ENCODE results near the gene HDDC3.

Gene HDDC3

DNA sequence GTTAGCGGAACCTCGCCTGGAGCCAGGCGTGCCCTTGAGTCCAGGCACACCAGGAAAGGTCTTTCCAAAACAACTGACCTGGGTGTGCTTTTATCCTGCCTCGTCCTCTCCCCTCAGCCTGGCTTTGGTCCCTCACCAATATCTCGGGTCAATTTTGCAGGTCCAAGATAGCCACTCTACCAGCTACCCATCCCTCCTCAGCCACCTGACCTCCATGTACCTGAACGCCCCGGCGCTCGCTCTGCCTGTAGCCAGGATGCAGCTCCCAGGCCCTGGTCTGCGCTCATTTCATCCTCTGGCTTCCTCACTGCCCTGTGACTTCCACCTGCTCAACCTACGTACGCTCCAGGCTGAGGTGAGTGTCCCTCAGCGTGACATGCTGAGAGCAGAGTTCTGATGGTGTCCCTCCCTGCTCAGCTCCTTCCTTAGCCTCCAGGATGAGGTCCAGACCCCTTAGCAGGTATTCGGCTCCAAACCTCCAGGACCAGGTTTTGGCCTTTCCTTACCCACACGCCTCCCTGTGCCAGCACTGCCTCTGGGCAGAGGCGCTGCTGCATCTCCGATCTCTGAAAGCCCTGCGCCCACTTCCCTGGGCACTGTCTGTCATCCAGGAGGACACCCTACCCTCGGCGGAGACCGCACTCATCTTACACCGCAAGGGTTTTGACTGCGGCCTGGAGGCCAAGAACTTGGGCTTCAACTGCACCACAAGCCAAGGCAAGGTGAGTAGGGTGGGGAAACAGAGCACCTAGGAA, 14.1 kb downstream of the HDDC3 start:
- Histone ChIP-seq H3K4me3 (no peak overlapping the region), H3K36me3 (ENCODE audit: insufficient read depth, low read length) (peaks cover 68% of the 10 kb centered on the region; the same call in 1 of the 2 replicates), H3K27ac (no peak overlapping the region), H3K9me3 (ENCODE audit: low read depth, low read length) (no peaks in the 10 kb centered on the region), H3K9ac (ENCODE audit: insufficient read length) (no peak overlapping the region)
- DNase-seq (ENCODE audit: low read depth, low spot score): no peak
- TF ChIP-seq FOXP2 (optimal IDR thresholded peaks at IDR 0.05; ENCODE audit: control extremely low read depth, extremely low read length, insufficient read depth) (no peak), EZH2 (IDR thresholded peaks at IDR 0.05) (no peak), POLR2AphosphoS5 (IDR thresholded peaks at IDR 0.05; ENCODE audit: borderline replicate concordance, low read depth, low read length) (no peak)

DNA sequence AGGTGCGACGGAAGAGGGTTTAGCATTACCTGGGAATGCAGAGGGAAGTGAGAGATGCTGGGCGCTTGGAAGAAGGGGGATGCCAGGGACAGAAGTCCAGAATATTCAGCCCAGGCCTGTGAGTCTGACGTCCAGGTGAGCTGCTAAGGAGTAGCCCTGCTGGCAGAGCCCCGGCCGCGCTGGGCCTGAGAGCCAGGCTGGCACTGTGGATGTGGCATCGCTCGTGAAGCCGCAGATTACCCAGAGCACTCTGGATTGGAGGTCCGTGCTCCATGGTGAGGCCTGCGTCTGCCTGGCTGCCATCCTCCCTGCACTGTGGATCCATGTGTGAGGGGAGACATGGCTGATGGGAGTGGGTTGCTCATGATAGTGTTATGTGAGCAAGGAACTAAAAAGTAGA, 14.8 kb downstream of the HDDC3 start:
- no peak for DNase-seq (ENCODE audit: low read depth, low spot score)
- no peak overlapping the region for H3K9ac ChIP-seq (ENCODE audit: insufficient read length)
- TF ChIP-seq POLR2AphosphoS5 (IDR thresholded peaks at IDR 0.05; ENCODE audit: borderline replicate concordance, low read depth, low read length): no peak
- no peak for TF ChIP-seq FOXP2 (optimal IDR thresholded peaks at IDR 0.05; ENCODE audit: control extremely low read depth, extremely low read length, insufficient read depth)
- no peak for TF ChIP-seq EZH2 (IDR thresholded peaks at IDR 0.05)
- no peak overlapping the region for H3K4me3 ChIP-seq
- peaks cover 74% of the 10 kb centered on the region; the same call in 1 of the 2 replicates for H3K36me3 ChIP-seq (ENCODE audit: insufficient read depth, low read length)
- no peak overlapping the region for H3K27ac ChIP-seq
- no peaks in the 10 kb centered on the region for H3K9me3 ChIP-seq (ENCODE audit: low read depth, low read length)

DNA sequence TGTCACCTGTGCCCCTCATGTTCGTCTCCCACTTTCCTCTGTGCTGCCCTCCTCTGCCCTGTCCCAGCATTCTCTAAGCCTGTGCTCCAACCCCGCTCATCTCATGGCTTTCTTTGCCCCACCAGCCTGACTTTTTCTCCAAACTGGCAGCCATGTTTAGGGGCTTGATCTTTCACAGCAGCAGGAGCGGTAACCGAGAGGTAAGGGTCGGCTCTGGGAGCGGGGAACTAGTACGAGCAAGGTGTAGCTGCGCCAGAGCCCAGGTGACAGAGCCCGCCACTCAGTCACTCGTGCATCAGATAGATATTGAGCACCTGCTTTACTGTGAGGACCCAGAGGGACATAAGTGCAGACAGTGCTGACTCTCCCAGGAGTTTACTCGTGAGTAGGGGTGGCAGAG, 15.9 kb downstream of the HDDC3 start:
- no peak for DNase-seq (ENCODE audit: low read depth, low spot score)
- H3K4me3 ChIP-seq: no peak overlapping the region
- H3K36me3 ChIP-seq (ENCODE audit: insufficient read depth, low read length): peaks cover 85% of the 10 kb centered on the region; the same call in 1 of the 2 replicates
- H3K9me3 ChIP-seq (ENCODE audit: low read depth, low read length): no peaks in the 10 kb centered on the region
- no peak for TF ChIP-seq POLR2AphosphoS5 (IDR thresholded peaks at IDR 0.05; ENCODE audit: borderline replicate concordance, low read depth, low read length)
- TF ChIP-seq FOXP2 (optimal IDR thresholded peaks at IDR 0.05; ENCODE audit: control extremely low read depth, extremely low read length, insufficient read depth): no peak
- TF ChIP-seq EZH2 (IDR thresholded peaks at IDR 0.05): no peak
- H3K27ac ChIP-seq: no peak overlapping the region
- no peak overlapping the region for H3K9ac ChIP-seq (ENCODE audit: insufficient read length)

DNA sequence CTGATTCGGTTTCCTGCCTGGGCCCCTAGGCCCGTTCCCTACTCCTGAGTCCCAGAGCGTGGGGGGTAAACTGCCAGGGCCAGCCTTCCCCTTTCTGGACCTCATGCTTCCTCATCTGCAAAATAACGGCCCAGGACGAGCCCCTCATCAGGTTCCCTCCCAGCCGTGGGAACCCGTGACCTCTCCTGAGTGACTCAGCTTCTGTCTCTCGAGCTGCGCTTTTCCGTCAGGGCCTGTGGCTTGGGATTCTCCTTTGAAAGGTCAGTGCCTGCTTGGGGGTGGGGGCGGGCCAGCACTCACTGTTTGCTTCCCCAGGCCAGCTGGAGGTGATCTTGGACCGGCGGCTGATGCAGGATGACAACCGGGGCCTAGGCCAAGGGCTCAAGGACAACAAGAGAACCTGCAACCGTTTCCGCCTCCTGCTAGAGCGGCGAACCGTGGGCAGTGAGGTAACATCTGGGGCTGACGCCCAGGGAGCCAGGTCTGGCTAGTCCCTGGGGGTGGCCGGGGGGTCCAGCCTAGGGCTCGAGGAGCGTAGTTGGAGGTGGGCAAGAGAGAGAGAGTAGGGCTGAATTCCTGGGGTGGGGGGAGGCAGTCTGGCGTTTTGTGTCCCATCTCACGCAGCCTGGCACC, 16.4 kb downstream of the HDDC3 start:
- no peak for DNase-seq (ENCODE audit: low read depth, low spot score)
- Histone ChIP-seq H3K36me3 (ENCODE audit: insufficient read depth, low read length) (peaks cover 85% of the 10 kb centered on the region; the same call in 1 of the 2 replicates), H3K9ac (ENCODE audit: insufficient read length) (no peak overlapping the region), H3K27ac (no peak overlapping the region), H3K4me3 (no peak overlapping the region), H3K9me3 (ENCODE audit: low read depth, low read length) (no peaks in the 10 kb centered on the region)
- no peak for TF ChIP-seq EZH2 (IDR thresholded peaks at IDR 0.05)
- no peak for TF ChIP-seq POLR2AphosphoS5 (IDR thresholded peaks at IDR 0.05; ENCODE audit: borderline replicate concordance, low read depth, low read length)
- no peak for TF ChIP-seq FOXP2 (optimal IDR thresholded peaks at IDR 0.05; ENCODE audit: control extremely low read depth, extremely low read length, insufficient read depth)

DNA sequence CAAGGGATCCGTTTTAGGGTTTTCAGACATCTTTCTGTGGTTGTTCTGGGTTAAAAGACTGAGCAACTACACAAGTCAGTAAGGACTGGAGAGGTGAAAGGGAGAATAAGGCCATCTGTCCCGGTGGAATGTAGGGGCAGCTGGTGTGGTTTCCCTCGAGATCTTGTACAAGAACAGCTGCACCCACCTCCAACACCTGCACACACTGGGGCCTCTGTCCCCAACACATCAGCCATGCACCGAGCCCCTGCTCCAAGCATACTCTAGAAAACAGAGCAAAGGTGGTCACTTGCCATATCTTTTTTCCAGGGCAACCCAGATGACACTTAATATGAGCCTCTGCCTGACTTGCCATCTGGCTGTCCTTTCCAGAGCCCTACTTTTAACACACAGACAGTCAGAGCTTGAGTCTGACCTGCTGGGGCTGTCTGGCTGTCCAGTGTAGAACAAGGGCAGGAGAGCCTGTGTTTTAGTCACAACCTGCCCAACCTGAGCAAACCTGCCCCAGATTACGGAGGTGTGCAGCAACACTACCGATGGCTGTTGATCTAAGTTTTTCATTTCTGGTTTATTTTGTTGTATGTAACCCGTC, 17.0 kb downstream of the HDDC3 start:
- Histone ChIP-seq H3K4me3 (no peak overlapping the region), H3K36me3 (ENCODE audit: insufficient read depth, low read length) (peaks cover 85% of the 10 kb centered on the region; the same call in 1 of the 2 replicates), H3K9ac (ENCODE audit: insufficient read length) (no peak overlapping the region), H3K27ac (no peak overlapping the region), H3K9me3 (ENCODE audit: low read depth, low read length) (no peaks in the 10 kb centered on the region)
- TF ChIP-seq EZH2 (IDR thresholded peaks at IDR 0.05): no peak
- no peak for TF ChIP-seq POLR2AphosphoS5 (IDR thresholded peaks at IDR 0.05; ENCODE audit: borderline replicate concordance, low read depth, low read length)
- no peak for TF ChIP-seq FOXP2 (optimal IDR thresholded peaks at IDR 0.05; ENCODE audit: control extremely low read depth, extremely low read length, insufficient read depth)
- no peak for DNase-seq (ENCODE audit: low read depth, low spot score)

DNA sequence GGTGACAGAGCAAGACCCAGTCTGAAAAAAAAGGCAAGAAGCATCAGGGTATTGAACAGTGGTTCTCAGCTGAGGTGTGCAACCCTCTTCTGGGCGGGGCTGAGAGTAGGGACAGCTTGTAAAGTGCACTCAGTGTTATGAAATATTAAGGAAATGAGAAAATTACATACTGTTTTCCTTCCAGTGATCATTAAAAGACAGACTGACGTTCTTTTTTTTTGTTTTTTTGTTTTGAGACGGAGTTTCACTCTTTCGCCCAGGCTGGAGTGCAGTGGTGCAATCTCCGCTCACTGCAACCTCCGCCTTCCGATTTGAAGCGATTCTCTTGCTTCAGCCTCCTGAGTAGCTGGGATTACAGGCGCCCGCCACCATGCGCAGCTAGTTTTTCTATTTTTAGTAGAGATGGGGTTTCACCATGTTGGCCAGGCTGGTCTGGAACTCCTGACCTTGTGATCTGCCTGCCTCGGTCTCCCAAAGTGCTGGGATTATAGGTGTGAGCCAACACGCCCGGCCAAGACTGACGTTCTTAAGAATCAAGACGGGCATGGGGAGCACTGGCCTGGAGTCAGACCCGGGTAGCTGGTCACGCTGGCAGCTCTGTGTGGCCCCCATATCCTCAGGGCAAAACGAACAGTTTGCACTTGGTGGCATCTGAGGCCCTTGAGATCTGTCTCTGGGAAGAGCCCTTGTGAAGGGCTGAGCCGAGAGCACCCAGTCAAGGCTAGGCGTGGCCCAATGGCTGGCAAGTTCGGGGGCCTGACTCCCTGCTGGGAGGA, 17.9 kb downstream of the HDDC3 start:
- H3K27ac ChIP-seq: no peak overlapping the region
- no peaks in the 10 kb centered on the region for H3K9me3 ChIP-seq (ENCODE audit: low read depth, low read length)
- peaks cover 77% of the 10 kb centered on the region; the same call in 1 of the 2 replicates for H3K36me3 ChIP-seq (ENCODE audit: insufficient read depth, low read length)
- no peak overlapping the region for H3K4me3 ChIP-seq
- no peak for DNase-seq (ENCODE audit: low read depth, low spot score)
- no peak overlapping the region for H3K9ac ChIP-seq (ENCODE audit: insufficient read length)
- no peak for TF ChIP-seq EZH2 (IDR thresholded peaks at IDR 0.05)
- TF ChIP-seq POLR2AphosphoS5 (IDR thresholded peaks at IDR 0.05; ENCODE audit: borderline replicate concordance, low read depth, low read length): no peak
- TF ChIP-seq FOXP2 (optimal IDR thresholded peaks at IDR 0.05; ENCODE audit: control extremely low read depth, extremely low read length, insufficient read depth): no peak

DNA sequence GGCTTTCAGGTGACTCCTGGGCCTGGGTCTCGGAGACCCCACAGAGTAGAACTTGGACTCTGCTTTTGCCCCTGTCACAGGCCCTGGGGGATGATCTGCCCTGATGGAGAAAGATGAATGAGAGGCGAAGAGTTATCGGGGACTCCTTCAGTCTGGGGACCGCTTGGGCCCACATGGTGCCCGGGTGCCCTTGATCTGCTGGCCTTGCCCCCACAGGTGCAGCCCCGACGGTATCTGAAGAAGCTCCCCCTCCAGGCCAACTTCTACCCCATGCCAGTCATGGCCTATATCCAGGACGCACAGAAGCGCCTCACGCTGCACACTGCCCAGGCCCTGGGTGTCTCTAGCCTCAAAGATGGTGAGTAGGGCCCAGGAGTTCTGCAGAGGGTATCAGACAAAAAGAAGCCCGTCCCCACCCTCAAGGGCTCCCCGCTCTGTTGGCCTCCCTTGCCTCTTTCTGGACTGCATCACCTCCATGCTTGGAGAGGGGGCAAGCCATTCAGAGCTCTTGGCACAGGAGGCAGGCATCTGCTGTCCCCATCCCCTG, 18.9 kb downstream of the HDDC3 start:
- no peak overlapping the region for H3K27ac ChIP-seq
- no peak for TF ChIP-seq POLR2AphosphoS5 (IDR thresholded peaks at IDR 0.05; ENCODE audit: borderline replicate concordance, low read depth, low read length)
- TF ChIP-seq EZH2 (IDR thresholded peaks at IDR 0.05): no peak
- TF ChIP-seq FOXP2 (optimal IDR thresholded peaks at IDR 0.05; ENCODE audit: control extremely low read depth, extremely low read length, insufficient read depth): no peak
- H3K36me3 ChIP-seq (ENCODE audit: insufficient read depth, low read length): peaks cover 76% of the 10 kb centered on the region; the same call in 1 of the 2 replicates
- H3K9me3 ChIP-seq (ENCODE audit: low read depth, low read length): no peaks in the 10 kb centered on the region
- no peak overlapping the region for H3K9ac ChIP-seq (ENCODE audit: insufficient read length)
- H3K4me3 ChIP-seq: no peak overlapping the region
- no peak for DNase-seq (ENCODE audit: low read depth, low spot score)
